ENCODE results near the gene PDF. TPM values are rescaled to one million over a fixed set of nuclear protein-coding genes. Genes with fewer than 3 reads are reported as not detected.

Gene PDF
- total and polyA plus RNA-seq, 2 of the 13 experiments (the other 11 are each of a cell fraction or from before 2014, with no cell fraction given): 12.4 to 48.8 TPM

DNA sequence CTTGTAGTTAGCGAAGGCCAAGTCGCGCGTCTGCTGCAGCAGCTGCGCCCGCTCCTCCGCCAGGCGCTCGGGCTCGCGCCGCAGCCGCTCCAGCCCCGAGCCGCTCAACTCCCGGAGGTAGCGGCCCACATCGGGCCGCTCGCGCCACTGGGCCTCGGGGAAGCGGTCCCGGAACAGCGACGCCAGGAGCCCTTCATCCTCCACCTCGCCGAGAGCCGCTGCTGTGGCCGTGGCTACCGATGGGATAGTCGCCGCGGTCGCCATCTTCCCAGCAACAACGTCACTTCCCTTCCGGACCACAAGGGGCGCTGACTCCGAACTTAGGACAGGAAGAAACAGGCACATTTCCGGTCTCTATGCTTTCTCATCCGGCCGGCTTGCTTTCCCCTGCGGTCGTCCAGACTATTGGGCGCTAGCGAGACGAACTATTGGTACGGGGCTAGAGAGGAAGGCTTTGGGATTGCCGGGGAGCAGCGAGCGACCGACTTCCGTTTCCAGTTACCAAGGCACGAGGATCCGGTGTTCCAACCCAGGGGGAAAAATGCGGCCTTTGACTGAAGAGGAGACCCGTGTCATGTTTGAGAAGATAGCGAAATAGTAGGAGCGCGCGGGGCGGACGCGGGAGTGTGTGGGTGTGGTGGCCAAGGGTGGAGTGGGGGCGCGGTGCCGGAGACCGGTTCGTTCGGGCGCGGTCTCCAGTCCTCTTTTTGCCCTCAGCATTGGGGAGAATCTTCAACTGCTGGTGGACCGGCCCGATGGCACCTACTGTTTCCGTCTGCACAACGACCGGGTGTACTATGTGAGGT is 9.1 kb upstream of the PDF start, which contains the start of the genes COG8 and NIP7 (continued):
- TF ChIP-seq, protein P1, sequence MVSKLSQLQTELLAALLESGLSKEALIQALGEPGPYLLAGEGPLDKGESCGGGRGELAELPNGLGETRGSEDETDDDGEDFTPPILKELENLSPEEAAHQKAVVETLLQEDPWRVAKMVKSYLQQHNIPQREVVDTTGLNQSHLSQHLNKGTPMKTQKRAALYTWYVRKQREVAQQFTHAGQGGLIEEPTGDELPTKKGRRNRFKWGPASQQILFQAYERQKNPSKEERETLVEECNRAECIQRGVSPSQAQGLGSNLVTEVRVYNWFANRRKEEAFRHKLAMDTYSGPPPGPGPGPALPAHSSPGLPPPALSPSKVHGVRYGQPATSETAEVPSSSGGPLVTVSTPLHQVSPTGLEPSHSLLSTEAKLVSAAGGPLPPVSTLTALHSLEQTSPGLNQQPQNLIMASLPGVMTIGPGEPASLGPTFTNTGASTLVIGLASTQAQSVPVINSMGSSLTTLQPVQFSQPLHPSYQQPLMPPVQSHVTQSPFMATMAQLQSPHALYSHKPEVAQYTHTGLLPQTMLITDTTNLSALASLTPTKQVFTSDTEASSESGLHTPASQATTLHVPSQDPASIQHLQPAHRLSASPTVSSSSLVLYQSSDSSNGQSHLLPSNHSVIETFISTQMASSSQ (IDR thresholded peaks at IDR 0.05; ENCODE audit: low read depth): 0 out of 2 replicates have a peak, but pooled peaks have one; percentile 21
- TF ChIP-seq, protein P1 (CRISPR knock-in tag; IDR thresholded peaks at IDR 0.05; ENCODE audit: borderline replicate concordance): peak; percentile 62; the same call in 1 of the 2 replicates
- TF ChIP-seq, protein P2, sequence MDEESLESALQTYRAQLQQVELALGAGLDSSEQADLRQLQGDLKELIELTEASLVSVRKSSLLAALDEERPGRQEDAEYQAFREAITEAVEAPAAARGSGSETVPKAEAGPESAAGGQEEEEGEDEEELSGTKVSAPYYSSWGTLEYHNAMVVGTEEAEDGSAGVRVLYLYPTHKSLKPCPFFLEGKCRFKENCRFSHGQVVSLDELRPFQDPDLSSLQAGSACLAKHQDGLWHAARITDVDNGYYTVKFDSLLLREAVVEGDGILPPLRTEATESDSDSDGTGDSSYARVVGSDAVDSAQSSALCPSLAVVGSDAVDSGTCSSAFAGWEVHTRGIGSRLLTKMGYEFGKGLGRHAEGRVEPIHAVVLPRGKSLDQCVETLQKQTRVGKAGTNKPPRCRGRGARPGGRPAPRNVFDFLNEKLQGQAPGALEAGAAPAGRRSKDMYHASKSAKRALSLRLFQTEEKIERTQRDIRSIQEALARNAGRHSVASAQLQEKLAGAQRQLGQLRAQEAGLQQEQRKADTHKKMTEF (CRISPR knock-in tag; IDR thresholded peaks at IDR 0.05): peak; percentile 87
- TF ChIP-seq ZSCAN21 (CRISPR knock-in tag; IDR thresholded peaks at IDR 0.05; ENCODE audit: borderline replicate concordance) (no peak; the same call in 1 of the 2 replicates), ZBTB20 (CRISPR knock-in tag; IDR thresholded peaks at IDR 0.05; ENCODE audit: borderline replicate concordance, low read depth) (peak; percentile 77; the same call in 1 of the 2 replicates), REL (CRISPR knock-in tag; conservative IDR thresholded peaks at IDR 0.05) (peak; percentile 94; the same call in 1 of the 2 replicates), ZC3H13 (CRISPR knock-in tag; IDR thresholded peaks at IDR 0.05) (no peak), NKX3-1 (CRISPR knock-in tag; IDR thresholded peaks at IDR 0.05) (peak; percentile 95), HDAC2 (CRISPR knock-in tag; IDR thresholded peaks at IDR 0.05) (peak; percentile 77), YEATS2 (CRISPR knock-in tag; IDR thresholded peaks at IDR 0.05; ENCODE audit: borderline replicate concordance) (peak; percentile 98), NFYC (CRISPR knock-in tag; IDR thresholded peaks at IDR 0.05) (peak; percentile 48; the same call in 1 of the 2 replicates), ONECUT2 (CRISPR knock-in tag; IDR thresholded peaks at IDR 0.05) (peak; percentile 25; the same call in 1 of the 2 replicates), RARA (CRISPR knock-in tag; IDR thresholded peaks at IDR 0.05) (peak; percentile 42; the same call in 1 of the 2 replicates), ZBTB21 (CRISPR knock-in tag; IDR thresholded peaks at IDR 0.05) (peak; percentile 74; the same call in 1 of the 2 replicates), ZFP82 (CRISPR knock-in tag; IDR thresholded peaks at IDR 0.05; ENCODE audit: borderline replicate concordance) (peak; percentile 94; the same call in 1 of the 2 replicates), RORA (CRISPR knock-in tag; IDR thresholded peaks at IDR 0.05) (no peak), ZNF337 (CRISPR knock-in tag; IDR thresholded peaks at IDR 0.05; ENCODE audit: borderline replicate concordance, low read depth) (peak; percentile 84)
- TF ChIP-seq, protein P3, sequence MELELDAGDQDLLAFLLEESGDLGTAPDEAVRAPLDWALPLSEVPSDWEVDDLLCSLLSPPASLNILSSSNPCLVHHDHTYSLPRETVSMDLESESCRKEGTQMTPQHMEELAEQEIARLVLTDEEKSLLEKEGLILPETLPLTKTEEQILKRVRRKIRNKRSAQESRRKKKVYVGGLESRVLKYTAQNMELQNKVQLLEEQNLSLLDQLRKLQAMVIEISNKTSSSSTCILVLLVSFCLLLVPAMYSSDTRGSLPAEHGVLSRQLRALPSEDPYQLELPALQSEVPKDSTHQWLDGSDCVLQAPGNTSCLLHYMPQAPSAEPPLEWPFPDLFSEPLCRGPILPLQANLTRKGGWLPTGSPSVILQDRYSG (CRISPR knock-in tag; IDR thresholded peaks at IDR 0.05): peak; percentile 65; the same call in 1 of the 2 replicates
- TF ChIP-seq, protein P4, sequence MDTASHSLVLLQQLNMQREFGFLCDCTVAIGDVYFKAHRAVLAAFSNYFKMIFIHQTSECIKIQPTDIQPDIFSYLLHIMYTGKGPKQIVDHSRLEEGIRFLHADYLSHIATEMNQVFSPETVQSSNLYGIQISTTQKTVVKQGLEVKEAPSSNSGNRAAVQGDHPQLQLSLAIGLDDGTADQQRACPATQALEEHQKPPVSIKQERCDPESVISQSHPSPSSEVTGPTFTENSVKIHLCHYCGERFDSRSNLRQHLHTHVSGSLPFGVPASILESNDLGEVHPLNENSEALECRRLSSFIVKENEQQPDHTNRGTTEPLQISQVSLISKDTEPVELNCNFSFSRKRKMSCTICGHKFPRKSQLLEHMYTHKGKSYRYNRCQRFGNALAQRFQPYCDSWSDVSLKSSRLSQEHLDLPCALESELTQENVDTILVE (CRISPR knock-in tag; IDR thresholded peaks at IDR 0.05): peak; percentile 95
- TF ChIP-seq, protein P5, sequence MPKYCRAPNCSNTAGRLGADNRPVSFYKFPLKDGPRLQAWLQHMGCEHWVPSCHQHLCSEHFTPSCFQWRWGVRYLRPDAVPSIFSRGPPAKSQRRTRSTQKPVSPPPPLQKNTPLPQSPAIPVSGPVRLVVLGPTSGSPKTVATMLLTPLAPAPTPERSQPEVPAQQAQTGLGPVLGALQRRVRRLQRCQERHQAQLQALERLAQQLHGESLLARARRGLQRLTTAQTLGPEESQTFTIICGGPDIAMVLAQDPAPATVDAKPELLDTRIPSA (CRISPR knock-in tag; IDR thresholded peaks at IDR 0.05; ENCODE audit: borderline replicate concordance): 0 out of 2 replicates have a peak, but pooled peaks have one; percentile 17
